ENCODE results near the gene TNFSF8. TPM values are rescaled to one million over a fixed set of nuclear protein-coding genes. Genes with fewer than 3 reads are reported as not detected.

The TNFSF8 gene
- total RNA-seq, 1 donor from 2014 or later: 3.8 TPM

DNA sequence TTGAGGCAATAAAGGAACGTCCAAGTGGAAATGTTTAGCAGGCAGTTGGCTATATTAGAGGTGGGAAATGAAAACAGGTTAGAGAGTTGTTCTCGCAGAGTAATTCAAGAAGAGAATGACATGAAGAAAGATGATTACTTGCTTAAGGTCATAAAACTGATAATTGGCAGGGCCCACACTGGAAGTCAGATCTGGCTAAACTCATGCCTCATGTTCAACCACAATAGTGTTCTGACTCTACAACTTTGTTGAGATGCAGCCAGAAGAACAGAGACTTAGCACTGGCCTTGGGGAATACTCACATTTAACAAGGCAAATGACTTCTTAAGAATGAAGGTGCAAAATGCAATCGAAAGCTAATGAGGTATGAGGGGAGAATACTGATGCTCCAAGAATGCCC lies 27.2 kb upstream of the TNFSF8 start:
- no peak for TF ChIP-seq CTCF (IDR thresholded peaks at IDR 0.05)
- H3K27ac ChIP-seq: peak overlapping the region; percentile 70
- no peaks in the 10 kb centered on the region for H3K9me3 ChIP-seq
- H3K36me3 ChIP-seq: no peaks in the 10 kb centered on the region
- H3K4me3 ChIP-seq: no peak overlapping the region
- no peaks in the 10 kb centered on the region for H3K27me3 ChIP-seq
- peaks cover 9% of the 10 kb centered on the region for H3K4me1 ChIP-seq
- ATAC-seq (no peak), DNase-seq (no peak)
- intact Hi-C loops (cut with DNase I): no loop called here

GRCh38 chr9:114954956-114955582 lies 24.7 kb upstream of the TNFSF8 start:
- H3K9me3 ChIP-seq: no peaks in the 10 kb centered on the region
- no peaks in the 10 kb centered on the region for H3K27me3 ChIP-seq
- intact Hi-C loops (cut with DNase I): no loop called here
- TF ChIP-seq CTCF (IDR thresholded peaks at IDR 0.05): no peak
- no peak overlapping the region for H3K27ac ChIP-seq
- no peak for ATAC-seq
- no peak overlapping the region for H3K4me3 ChIP-seq
- H3K36me3 ChIP-seq: no peaks in the 10 kb centered on the region
- DNase-seq: no peak
- peaks cover 9% of the 10 kb centered on the region for H3K4me1 ChIP-seq

- DNase-seq (no peak), ATAC-seq (peak; percentile 62)
Observed at GRCh38 chr9:114953959-114954358, 23.6 kb upstream of the TNFSF8 start.

GRCh38 chr9:114953046-114953445 lies 22.7 kb upstream of the TNFSF8 start:
- no peak for TF ChIP-seq CTCF (IDR thresholded peaks at IDR 0.05)
- H3K4me1 ChIP-seq: peaks cover 9% of the 10 kb centered on the region
- intact Hi-C loops (cut with DNase I): no loop called here

More at GRCh38 chr9:114953959-114954358, 23.6 kb upstream of the TNFSF8 start:
- H3K4me1 ChIP-seq: peaks cover 9% of the 10 kb centered on the region
- peak overlapping the region; percentile 62 for H3K27ac ChIP-seq
- TF ChIP-seq CTCF (IDR thresholded peaks at IDR 0.05): no peak
- H3K9me3 ChIP-seq: no peaks in the 10 kb centered on the region
- H3K36me3 ChIP-seq: no peaks in the 10 kb centered on the region
- no peak overlapping the region for H3K4me3 ChIP-seq
- H3K27me3 ChIP-seq: no peaks in the 10 kb centered on the region
- intact Hi-C loops (cut with DNase I): no loop called here

DNA sequence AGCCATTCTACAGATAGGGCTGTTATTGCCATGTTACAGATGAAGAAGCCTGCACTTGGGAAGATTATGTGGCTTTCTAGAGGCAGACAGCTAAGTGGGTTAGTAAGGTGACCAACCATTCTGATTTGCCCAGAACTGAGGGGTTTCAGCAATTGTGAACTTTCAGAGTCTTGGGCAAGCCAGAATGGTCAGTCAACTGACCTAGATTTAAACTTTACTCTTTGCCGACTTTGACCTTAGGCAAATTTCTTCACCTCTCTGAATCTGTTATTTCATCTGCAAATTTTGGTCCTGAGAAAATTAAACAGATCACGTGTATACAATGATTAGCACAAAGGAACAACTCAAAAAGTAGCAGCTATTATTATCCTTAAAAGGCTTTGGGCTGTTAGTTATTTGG lies 20.4 kb upstream of the TNFSF8 start:
- Histone ChIP-seq H3K36me3 (no peaks in the 10 kb centered on the region), H3K9me3 (no peaks in the 10 kb centered on the region), H3K27me3 (no peaks in the 10 kb centered on the region), H3K4me1 (peaks cover 9% of the 10 kb centered on the region), H3K4me3 (no peak overlapping the region), H3K27ac (no peak overlapping the region)
- TF ChIP-seq CTCF (IDR thresholded peaks at IDR 0.05): no peak
- no peak for DNase-seq
- ATAC-seq: no peak
- intact Hi-C loops (cut with DNase I): no loop called here

More at GRCh38 chr9:114953046-114953445, 22.7 kb upstream of the TNFSF8 start:
- DNase-seq (no peak), ATAC-seq (no peak)
- Histone ChIP-seq H3K9me3 (no peaks in the 10 kb centered on the region), H3K27ac (no peak overlapping the region), H3K27me3 (no peaks in the 10 kb centered on the region), H3K36me3 (no peaks in the 10 kb centered on the region), H3K4me3 (no peak overlapping the region)

- Histone ChIP-seq H3K27me3 (no peaks in the 10 kb centered on the region), H3K9me3 (no peaks in the 10 kb centered on the region), H3K27ac (no peak overlapping the region), H3K4me3 (no peak overlapping the region), H3K36me3 (no peaks in the 10 kb centered on the region), H3K4me1 (no peaks in the 10 kb centered on the region)
- intact Hi-C loops (cut with DNase I): no loop called here
- TF ChIP-seq CTCF (IDR thresholded peaks at IDR 0.05): no peak
- DNase-seq (no peak), ATAC-seq (no peak)
Observed at GRCh38 chr9:114947058-114947457, 16.7 kb upstream of the TNFSF8 start.
